GM10847 (cell line): ENCODE results near the gene COL9A2.

Source experiments
- POLR2A ChIP-seq: IDR thresholded peaks from 2 replicates; pipeline ENCODE4 v1.6.1; 2011; ENCODE audit not compliant: insufficient read length; ENCODE audit errors: extremely low read depth

The COL9A2 gene

GRCh38 chr1:40291293-40291692 is 25.8 kb downstream of the COL9A2 start:
- no peak for TF ChIP-seq POLR2A

- TF ChIP-seq POLR2A: no peak
Observed at GRCh38 chr1:40281853-40282252, 35.2 kb downstream of the COL9A2 start.

DNA sequence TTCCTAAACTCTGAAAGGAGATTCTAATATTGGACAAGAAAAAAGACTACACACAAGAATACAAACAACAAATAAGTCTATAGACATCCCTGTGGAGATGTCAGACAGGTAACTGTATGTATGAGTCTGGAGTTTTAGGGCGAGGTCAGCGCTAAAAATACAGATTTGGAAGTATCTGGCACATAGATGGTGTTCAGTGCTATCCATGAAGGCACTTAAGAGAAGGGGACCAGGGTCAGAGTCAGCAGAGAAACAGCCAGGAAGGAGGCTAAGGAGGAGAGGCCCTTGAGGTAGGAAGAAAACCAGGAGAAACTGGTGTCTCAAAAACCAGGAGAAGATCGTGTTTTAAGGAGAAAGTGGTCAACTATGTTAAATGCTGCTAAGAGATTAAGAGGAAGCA is 41.0 kb downstream of the COL9A2 start:
- TF ChIP-seq POLR2A: no peak

DNA sequence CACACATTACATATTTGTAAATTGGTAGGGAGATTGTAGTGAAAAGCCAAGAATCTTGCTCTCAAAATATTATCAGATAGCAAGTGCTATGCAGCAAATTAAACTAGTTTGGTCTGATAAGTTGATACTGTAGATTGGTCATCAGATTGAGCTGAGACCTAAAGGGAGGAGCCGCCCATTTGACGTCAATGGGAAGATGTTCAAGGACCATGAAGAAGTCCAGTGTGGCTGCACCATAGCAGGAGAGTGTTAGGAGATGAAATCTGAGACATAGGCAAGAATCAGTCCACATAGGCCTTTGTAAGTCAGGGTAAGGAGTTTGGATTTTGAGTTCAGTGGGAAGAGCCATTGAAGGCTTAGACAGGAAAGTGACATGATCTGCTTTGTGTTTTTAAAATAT is 42.8 kb downstream of the COL9A2 start:
- TF ChIP-seq POLR2A: no peak

GRCh38 chr1:40273547-40274166 is 43.4 kb downstream of the COL9A2 start:
- TF ChIP-seq POLR2A: no peak

GRCh38 chr1:40272653-40273213 is 44.4 kb downstream of the COL9A2 start:
- no peak for TF ChIP-seq POLR2A

DNA sequence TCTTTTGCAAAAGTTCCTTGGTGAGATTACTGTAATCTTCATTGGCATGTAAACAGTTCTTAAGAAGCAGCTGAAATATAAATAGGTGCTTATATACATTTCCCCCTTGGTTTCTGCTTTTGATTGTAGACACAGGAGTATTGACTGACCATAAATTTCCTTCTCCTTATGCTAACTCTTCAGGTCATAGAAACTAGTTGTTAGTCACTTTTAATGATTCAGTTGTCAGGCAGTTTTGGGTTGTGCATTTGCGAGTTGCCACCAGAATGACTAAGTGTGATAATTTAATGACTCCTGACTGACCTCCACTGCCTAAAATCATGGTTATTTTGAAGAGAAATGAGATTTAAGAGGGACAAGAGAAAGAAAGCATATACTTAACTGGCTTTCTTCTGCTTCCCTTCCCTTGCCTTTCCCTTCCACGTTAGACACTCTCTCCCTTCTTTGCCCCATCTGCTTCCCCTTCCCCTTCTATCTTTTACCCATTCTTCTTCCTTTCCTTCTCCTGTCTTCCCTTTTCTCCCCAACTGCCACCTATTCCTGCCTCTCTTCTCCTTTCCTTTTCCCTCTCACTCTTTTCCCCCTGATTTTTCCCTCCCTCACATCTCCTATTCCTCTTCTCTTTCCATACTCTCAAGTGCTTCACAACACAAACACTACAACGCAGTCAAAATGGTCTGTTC is 46.8 kb downstream of the COL9A2 start:
- no peak for TF ChIP-seq POLR2A

DNA sequence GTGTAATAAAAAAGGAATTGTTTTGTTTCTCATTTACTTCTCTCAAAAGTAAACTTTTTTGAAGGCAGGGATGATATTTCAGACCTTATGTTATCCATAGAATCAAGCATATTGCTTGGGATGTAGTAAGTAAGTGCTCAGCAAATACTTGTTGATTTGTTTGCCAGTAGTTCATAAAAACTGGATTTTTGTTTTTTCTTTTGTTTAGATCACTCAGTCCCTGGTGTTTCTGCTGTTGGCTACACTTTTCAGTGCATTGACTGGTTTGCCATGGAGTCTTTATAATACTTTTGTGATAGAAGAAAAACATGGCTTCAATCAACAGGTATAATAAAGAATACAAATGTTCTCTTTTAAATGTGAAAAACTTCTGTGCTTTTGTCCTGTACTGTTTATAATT is 48.9 kb downstream of the COL9A2 start:
- TF ChIP-seq POLR2A: no peak

DNA sequence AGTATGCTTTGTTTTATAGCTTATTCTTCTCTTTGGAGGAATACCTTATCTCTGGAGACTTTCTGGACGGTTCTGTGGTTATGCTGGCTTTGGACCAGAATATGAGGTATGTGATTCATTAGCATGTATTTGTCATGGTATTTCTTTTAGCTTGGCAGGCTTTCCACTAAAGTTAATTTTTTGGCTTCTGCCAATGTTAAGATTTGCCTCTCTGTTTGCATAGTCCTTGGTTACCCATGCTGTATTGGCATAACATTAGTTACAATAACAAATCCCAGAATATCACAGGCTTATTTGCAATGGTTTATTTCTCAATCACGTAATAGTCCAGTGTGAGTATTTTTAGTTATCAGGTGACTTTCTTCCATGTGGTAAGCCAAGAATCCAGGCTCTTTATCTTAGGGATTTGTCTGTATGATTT is 49.3 kb downstream of the COL9A2 start:
- TF ChIP-seq POLR2A: no peak

- no peak for TF ChIP-seq POLR2A
Observed at GRCh38 chr1:40266786-40267535, 50.1 kb downstream of the COL9A2 start.

GRCh38 chr1:40265919-40266318 is 51.2 kb downstream of the COL9A2 start:
- no peak for TF ChIP-seq POLR2A

- TF ChIP-seq POLR2A: no peak
Observed at GRCh38 chr1:40265298-40265697, 51.8 kb downstream of the COL9A2 start.

DNA sequence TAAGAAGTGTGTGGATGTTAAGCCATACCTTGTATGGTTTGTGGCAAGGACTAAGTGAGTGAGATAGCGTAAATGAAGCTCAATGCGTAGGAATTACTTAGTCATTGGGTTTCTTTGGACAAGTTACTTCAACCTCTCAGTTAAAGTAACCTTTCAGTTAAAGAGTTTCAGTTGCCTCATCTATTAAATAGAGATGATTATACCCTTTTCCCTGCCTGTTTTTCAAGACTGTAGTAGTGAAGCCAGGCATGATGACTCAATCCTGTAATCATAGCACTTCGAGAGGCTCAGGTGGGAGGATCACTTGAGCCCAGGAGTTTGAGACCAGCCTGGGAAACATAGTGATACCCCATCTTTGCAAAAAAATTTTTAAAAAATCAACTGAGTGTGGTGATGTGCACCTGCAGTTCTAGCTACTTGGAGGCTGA is 52.7 kb downstream of the COL9A2 start:
- TF ChIP-seq POLR2A: no peak

GRCh38 chr1:40258445-40258769 is 58.7 kb downstream of the COL9A2 start:
- TF ChIP-seq POLR2A: no peak

GRCh38 chr1:40257688-40258444 is 59.2 kb downstream of the COL9A2 start, which contains the start of gene ZMPSTE24:
TSS of gene ZMPSTE24 (plus strand) at chr1:40258236. CDS start at chr1:40258272, 36 bp downstream.
- TF ChIP-seq POLR2A: peak; percentile 61
